Keratinocyte (primary cell): ENCODE measurements around the gene SDK1.

Experiments used
- EZH2 ChIP-seq: IDR thresholded peaks from one replicate; pipeline ENCODE4 v1.6.1; 2012; ENCODE audit warnings: inconsistent platforms, mild to moderate bottlenecking, low read length, moderate library complexity
- TF ChIP-seq, protein P1 (sequence below), 3 experiments: IDR thresholded peaks in 1 of 3; conservative IDR thresholded peaks in 1 of 3; optimal IDR thresholded peaks in 1 of 3; 2 replicates in 2 of 3; 3 replicates in 1 of 3; pipeline versions ENCODE3 to v1.5.1; 2011; ENCODE audit warnings: low read length in 3 of 3, mild to moderate bottlenecking in 3 of 3, moderate library complexity in 2 of 3, control low read depth in 1 of 3, inconsistent platforms in 1 of 3; ENCODE audit not compliant: insufficient read depth in 2 of 3; ENCODE audit errors: extremely low read depth in 1 of 3

DNA sequence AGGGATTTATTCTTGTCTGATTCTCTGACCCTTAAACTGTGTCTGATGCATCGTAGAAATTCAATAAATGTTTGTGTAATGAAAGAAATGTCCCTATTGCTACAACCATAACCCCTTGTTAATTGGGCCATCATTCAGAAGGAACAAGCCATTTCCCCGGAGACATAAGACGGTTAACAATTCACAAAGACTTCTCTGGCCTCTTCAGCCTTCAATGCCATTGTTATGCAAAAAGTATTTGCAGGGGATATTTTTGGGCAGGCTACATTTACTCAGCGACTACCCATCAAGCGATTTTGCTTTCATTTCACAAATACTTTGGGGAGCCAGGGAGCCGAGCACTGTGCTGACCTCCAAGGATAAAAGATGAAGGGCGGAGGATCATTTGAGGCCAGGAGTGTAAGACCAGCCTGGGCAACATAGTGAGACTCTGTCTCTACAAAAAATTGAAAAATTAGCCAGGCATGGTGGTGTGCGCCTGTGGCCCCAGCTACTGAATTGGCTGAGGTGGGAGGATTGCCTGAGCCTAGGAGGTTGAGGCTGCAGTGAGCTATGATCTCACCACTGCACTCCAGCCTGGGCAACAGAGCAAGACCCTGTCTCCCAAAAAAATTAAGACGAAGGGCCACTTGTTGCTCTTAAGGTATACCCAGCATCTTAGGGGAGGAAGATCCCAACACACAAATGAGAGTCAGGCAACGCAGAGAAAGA lies 20.0 kb upstream of the SDK1 start:
- TF ChIP-seq, protein P1, sequence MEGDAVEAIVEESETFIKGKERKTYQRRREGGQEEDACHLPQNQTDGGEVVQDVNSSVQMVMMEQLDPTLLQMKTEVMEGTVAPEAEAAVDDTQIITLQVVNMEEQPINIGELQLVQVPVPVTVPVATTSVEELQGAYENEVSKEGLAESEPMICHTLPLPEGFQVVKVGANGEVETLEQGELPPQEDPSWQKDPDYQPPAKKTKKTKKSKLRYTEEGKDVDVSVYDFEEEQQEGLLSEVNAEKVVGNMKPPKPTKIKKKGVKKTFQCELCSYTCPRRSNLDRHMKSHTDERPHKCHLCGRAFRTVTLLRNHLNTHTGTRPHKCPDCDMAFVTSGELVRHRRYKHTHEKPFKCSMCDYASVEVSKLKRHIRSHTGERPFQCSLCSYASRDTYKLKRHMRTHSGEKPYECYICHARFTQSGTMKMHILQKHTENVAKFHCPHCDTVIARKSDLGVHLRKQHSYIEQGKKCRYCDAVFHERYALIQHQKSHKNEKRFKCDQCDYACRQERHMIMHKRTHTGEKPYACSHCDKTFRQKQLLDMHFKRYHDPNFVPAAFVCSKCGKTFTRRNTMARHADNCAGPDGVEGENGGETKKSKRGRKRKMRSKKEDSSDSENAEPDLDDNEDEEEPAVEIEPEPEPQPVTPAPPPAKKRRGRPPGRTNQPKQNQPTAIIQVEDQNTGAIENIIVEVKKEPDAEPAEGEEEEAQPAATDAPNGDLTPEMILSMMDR (optimal IDR thresholded peaks at IDR 0.05 in 1 of 3, IDR thresholded peaks at IDR 0.05 in 1 of 3, conservative IDR thresholded peaks at IDR 0.05 in 1 of 3; ENCODE audit: extremely low read depth in 1 of 3, insufficient read depth in 2 of 3, low read length in 3 of 3), result no peak
- TF ChIP-seq EZH2, result no peak
